GM12878 (cell line): Measurements from ENCODE around the gene GPR155. TPM values are rescaled to one million over a fixed set of nuclear protein-coding genes. Genes with fewer than 3 reads are reported as not detected.

Source experiments
- ASH2L ChIP-seq: fragments of 300-600, 200-600 bp; sonication (generic); IDR thresholded peaks from 2 replicates; pipeline ENCODE4 v1.6.1; 2017; ENCODE audit warnings: low read depth, mild to moderate bottlenecking, borderline replicate concordance
- ATF3 ChIP-seq: IDR thresholded peaks from 2 replicates; pipeline ENCODE4 v1.6.1; 2011; ENCODE audit warnings: low read depth, mild to moderate bottlenecking, low read length, moderate library complexity, borderline replicate concordance; ENCODE audit errors: extremely low read depth
- BACH1 ChIP-seq: fragments of 450-650 bp; IDR thresholded peaks from 2 replicates; pipeline ENCODE4 v1.6.1; 2017; ENCODE audit warnings: mild to moderate bottlenecking, borderline replicate concordance
- BCL11A ChIP-seq: IDR thresholded peaks from 2 replicates; pipeline ENCODE4 v1.6.1; 2011; ENCODE audit warnings: low read depth, low read length
- CHD2 ChIP-seq: IDR thresholded peaks from 2 replicates; pipeline ENCODE4 v1.6.1; 2011; ENCODE audit warnings: low read depth, low read length, improper control_type of control experiment, borderline replicate concordance
- KLF5 ChIP-seq: fragments of 450-650 bp; IDR thresholded peaks from 2 replicates; pipeline ENCODE4 v1.6.1; 2014; ENCODE audit warnings: mild to moderate bottlenecking; ENCODE audit not compliant: partially characterized antibody
- MTA2 ChIP-seq: fragments of 450-650 bp; IDR thresholded peaks from 2 replicates; pipeline ENCODE4 v1.6.1; 2016; ENCODE audit warnings: low read depth, mild to moderate bottlenecking, moderate library complexity
- POLR2AphosphoS2 ChIP-seq: IDR thresholded peaks from 2 replicates; pipeline ENCODE4 v1.6.1; 2011; ENCODE audit warnings: low read depth, mild to moderate bottlenecking, low read length, improper control_type of control experiment, moderate library complexity
- POLR2AphosphoS5 ChIP-seq: IDR thresholded peaks from 2 replicates; pipeline ENCODE4 v1.6.1; 2011; ENCODE audit warnings: mild to moderate bottlenecking, low read length, inconsistent platforms
- RAD51 ChIP-seq: fragments of 450-650 bp; IDR thresholded peaks from 2 replicates; pipeline ENCODE4 v1.6.1; 2016; ENCODE audit warnings: moderate library complexity, mild to moderate bottlenecking, inconsistent platforms
- RFX5 ChIP-seq: IDR thresholded peaks from 2 replicates; pipeline ENCODE4 v1.6.1; 2011; ENCODE audit warnings: low read depth, low read length, improper control_type of control experiment
- SMAD5 ChIP-seq: IDR thresholded peaks from 2 replicates; pipeline ENCODE4 v1.6.1; 2016; ENCODE audit warnings: antibody characterized with exemption, low read depth
- TARDBP ChIP-seq: IDR thresholded peaks from 2 replicates; pipeline ENCODE4 v1.6.1; 2016; ENCODE audit warnings: borderline replicate concordance
- WRNIP1 ChIP-seq: IDR thresholded peaks from 2 replicates; pipeline ENCODE4 v1.6.1; 2011; ENCODE audit warnings: low read depth, low read length, improper control_type of control experiment, borderline replicate concordance
- YY1 ChIP-seq: IDR thresholded peaks from 2 replicates; pipeline ENCODE4 v1.6.1; 2011; ENCODE audit warnings: low read depth, mild to moderate bottlenecking, low read length
- ZBTB4 ChIP-seq: fragments of 450-650 bp; formaldehyde crosslinking; IDR thresholded peaks from 2 replicates; pipeline ENCODE4 v1.4.0; 2022; ENCODE audit warnings: mild to moderate bottlenecking, moderate library complexity
- polyA plus RNA-seq, 11 experiments: library from polyadenylated mRNA; depleted of rRNA in 4 of 11; unstranded in 6 of 11; stranded (reverse) in 5 of 11; fragments of >200 nt; fragmentation: Nextera tagmentation in 4 of 11; fragmentation: Illumina TruSeq in 1 of 11; extraction: Ambion mirVana in 4 of 11; extraction: Trizol in 1 of 11; gene quantifications; 1 replicate in 1 of 11; 2 replicates in 10 of 11; pipeline versions ENCODE4 v1.2.1 to v1.2.3, GENCODE V29; 2011 to 2016; ENCODE audit warnings: inconsistent platforms in 2 of 11, missing spikeins in 2 of 11, low read depth in 1 of 11
- total RNA-seq, 4 experiments: library from RNA; depleted of rRNA in 3 of 4; stranded (reverse); fragments of >200 nt in 3 of 4; fragmentation: Illumina TruSeq in 1 of 4; extraction: Trizol in 1 of 4; gene quantifications; 2 replicates each; pipeline versions ENCODE4 v1.2.1 to v1.2.3, GENCODE V29; 2013 to 2021
- TF ChIP-seq, protein P1 (sequence below): IDR thresholded peaks from 2 replicates; pipeline ENCODE4 v1.6.1; 2012; ENCODE audit warnings: improper control_type of control experiment, low read depth, low read length; ENCODE audit not compliant: insufficient replicate concordance
- TF ChIP-seq, protein P2 (sequence below): fragments of 450-650 bp; IDR thresholded peaks from 2 replicates; pipeline ENCODE4 v1.6.1; 2017; ENCODE audit warnings: mild to moderate bottlenecking, low read depth, inconsistent platforms; ENCODE audit not compliant: poor library complexity, severe bottlenecking
- TF ChIP-seq, protein P3 (sequence below): IDR thresholded peaks from 2 replicates; pipeline ENCODE4 v1.6.1; 2011; ENCODE audit warnings: borderline replicate concordance, low read depth, mild to moderate bottlenecking, moderate library complexity, low read length; ENCODE audit not compliant: insufficient read depth, poor library complexity, severe bottlenecking

GPR155 gene
- total and polyA plus RNA-seq, 10 of the 15 experiments (the other 5 are each of a cell fraction or from before 2014, with no cell fraction given): 0.53 to 3.0 (median 1.5) TPM

DNA sequence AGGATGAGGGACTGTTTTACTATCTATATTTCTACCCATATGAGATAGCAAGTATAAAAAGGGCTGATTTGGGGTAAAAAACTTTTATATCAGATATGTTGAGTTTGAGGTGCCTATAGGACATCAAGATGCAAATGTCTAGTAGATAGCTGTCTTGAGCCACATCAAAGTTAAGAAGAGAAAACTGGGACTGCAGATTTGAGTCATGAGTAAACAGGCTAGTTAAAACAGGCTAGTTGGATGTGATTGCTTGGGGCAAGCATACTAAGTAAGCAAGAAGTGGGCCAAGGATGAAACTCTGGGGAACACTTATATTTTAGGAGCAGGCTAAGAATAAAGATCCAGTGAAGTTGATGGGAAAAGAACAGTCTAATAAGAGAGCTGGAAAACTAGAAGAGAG, 94.1 kb downstream of the GPR155 start (continued):
- TF ChIP-seq CHD2: no peak
- TF ChIP-seq TARDBP: no peak
- no peak for TF ChIP-seq RFX5
- no peak for TF ChIP-seq ZBTB4 (CRISPR knock-in tag)
- no peak for TF ChIP-seq ATF3
- no peak for TF ChIP-seq ASH2L
- 0 out of 2 replicates have a peak, but pooled peaks have one; percentile 35 for TF ChIP-seq BCL11A
- TF ChIP-seq, protein P1, sequence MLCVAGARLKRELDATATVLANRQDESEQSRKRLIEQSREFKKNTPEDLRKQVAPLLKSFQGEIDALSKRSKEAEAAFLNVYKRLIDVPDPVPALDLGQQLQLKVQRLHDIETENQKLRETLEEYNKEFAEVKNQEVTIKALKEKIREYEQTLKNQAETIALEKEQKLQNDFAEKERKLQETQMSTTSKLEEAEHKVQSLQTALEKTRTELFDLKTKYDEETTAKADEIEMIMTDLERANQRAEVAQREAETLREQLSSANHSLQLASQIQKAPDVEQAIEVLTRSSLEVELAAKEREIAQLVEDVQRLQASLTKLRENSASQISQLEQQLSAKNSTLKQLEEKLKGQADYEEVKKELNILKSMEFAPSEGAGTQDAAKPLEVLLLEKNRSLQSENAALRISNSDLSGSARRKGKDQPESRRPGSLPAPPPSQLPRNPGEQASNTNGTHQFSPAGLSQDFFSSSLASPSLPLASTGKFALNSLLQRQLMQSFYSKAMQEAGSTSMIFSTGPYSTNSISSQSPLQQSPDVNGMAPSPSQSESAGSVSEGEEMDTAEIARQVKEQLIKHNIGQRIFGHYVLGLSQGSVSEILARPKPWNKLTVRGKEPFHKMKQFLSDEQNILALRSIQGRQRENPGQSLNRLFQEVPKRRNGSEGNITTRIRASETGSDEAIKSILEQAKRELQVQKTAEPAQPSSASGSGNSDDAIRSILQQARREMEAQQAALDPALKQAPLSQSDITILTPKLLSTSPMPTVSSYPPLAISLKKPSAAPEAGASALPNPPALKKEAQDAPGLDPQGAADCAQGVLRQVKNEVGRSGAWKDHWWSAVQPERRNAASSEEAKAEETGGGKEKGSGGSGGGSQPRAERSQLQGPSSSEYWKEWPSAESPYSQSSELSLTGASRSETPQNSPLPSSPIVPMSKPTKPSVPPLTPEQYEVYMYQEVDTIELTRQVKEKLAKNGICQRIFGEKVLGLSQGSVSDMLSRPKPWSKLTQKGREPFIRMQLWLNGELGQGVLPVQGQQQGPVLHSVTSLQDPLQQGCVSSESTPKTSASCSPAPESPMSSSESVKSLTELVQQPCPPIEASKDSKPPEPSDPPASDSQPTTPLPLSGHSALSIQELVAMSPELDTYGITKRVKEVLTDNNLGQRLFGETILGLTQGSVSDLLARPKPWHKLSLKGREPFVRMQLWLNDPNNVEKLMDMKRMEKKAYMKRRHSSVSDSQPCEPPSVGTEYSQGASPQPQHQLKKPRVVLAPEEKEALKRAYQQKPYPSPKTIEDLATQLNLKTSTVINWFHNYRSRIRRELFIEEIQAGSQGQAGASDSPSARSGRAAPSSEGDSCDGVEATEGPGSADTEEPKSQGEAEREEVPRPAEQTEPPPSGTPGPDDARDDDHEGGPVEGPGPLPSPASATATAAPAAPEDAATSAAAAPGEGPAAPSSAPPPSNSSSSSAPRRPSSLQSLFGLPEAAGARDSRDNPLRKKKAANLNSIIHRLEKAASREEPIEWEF: no peak
- TF ChIP-seq POLR2AphosphoS2: no peak
- TF ChIP-seq BACH1: no peak
- no peak for TF ChIP-seq RAD51
- no peak for TF ChIP-seq MTA2
- TF ChIP-seq, protein P2, sequence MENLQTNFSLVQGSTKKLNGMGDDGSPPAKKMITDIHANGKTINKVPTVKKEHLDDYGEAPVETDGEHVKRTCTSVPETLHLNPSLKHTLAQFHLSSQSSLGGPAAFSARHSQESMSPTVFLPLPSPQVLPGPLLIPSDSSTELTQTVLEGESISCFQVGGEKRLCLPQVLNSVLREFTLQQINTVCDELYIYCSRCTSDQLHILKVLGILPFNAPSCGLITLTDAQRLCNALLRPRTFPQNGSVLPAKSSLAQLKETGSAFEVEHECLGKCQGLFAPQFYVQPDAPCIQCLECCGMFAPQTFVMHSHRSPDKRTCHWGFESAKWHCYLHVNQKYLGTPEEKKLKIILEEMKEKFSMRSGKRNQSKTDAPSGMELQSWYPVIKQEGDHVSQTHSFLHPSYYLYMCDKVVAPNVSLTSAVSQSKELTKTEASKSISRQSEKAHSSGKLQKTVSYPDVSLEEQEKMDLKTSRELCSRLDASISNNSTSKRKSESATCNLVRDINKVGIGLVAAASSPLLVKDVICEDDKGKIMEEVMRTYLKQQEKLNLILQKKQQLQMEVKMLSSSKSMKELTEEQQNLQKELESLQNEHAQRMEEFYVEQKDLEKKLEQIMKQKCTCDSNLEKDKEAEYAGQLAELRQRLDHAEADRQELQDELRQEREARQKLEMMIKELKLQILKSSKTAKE: no peak
- TF ChIP-seq POLR2AphosphoS5: no peak
- no peak for TF ChIP-seq YY1
- TF ChIP-seq WRNIP1: no peak
- TF ChIP-seq SMAD5: no peak
- TF ChIP-seq, protein P3, sequence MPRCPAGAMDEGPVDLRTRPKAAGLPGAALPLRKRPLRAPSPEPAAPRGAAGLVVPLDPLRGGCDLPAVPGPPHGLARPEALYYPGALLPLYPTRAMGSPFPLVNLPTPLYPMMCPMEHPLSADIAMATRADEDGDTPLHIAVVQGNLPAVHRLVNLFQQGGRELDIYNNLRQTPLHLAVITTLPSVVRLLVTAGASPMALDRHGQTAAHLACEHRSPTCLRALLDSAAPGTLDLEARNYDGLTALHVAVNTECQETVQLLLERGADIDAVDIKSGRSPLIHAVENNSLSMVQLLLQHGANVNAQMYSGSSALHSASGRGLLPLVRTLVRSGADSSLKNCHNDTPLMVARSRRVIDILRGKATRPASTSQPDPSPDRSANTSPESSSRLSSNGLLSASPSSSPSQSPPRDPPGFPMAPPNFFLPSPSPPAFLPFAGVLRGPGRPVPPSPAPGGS: no peak
- no peak for TF ChIP-seq KLF5
